GM18498 (cell line): Measurements from ENCODE around the gene MRRF.
"Not testable (repeated sequence)": the region's sequence is repeated elsewhere in the genome, so short reads cannot be mapped to it uniquely, and the experiment has no call there.

Experiments used
- ATAC-seq: cut with Tn5 transposase; IDR thresholded peaks from one replicate; pipeline ENCODE4 v1.9.1; 2021; ENCODE audit warnings: mild to moderate bottlenecking, moderate library complexity; ENCODE audit not compliant: unreplicated experiment

The MRRF gene

GRCh38 chr9:122330466-122330865 is 65.8 kb downstream of the MRRF start:
- not testable (repeated sequence) for ATAC-seq

GRCh38 chr9:122331523-122331927 is 66.8 kb downstream of the MRRF start:
- no peak for ATAC-seq

- no peak for ATAC-seq
Observed at GRCh38 chr9:122332083-122332482, 67.4 kb downstream of the MRRF start.

DNA sequence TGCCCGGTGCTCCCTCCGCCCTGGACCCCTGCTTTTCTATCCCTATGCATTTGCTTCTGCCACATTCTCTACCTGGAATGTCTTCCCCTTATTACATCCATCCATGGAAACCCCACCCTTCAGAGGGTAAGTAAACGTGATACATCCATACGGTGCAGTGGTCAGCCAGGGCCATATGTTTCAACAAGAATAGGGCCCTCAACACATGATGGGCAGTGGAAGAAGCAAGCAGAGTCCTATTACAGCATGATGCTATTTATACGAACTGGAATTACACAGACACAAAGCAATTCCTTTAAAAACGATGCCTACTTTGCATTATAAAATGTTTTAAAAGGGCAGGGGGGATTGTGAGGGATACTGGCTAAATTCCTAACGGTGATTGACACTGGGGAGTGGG is 68.0 kb downstream of the MRRF start:
- no peak for ATAC-seq

- no peak for ATAC-seq
Observed at GRCh38 chr9:122333169-122333808, 68.6 kb downstream of the MRRF start.

DNA sequence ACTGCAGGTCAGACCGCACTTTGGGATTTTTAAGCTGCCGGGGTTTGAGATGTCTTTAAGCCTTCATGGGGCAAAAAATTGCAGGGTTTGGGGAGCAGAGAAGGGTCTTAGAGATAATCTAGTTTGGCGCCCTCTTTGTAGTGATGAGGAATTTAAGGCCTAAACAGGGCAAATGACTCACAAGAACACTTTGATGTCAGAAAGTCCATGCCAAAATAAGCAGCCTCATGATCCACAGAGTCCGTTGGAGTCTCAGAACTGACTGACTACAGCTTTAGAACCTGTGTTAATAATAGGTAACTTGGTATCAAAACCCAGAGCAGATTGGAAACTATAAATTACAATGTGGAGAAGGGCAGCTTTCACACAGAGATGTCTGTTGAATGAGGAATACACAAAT is 70.2 kb downstream of the MRRF start:
- ATAC-seq = no peak

- ATAC-seq = no peak
Observed at GRCh38 chr9:122336189-122336588, 71.5 kb downstream of the MRRF start.

DNA sequence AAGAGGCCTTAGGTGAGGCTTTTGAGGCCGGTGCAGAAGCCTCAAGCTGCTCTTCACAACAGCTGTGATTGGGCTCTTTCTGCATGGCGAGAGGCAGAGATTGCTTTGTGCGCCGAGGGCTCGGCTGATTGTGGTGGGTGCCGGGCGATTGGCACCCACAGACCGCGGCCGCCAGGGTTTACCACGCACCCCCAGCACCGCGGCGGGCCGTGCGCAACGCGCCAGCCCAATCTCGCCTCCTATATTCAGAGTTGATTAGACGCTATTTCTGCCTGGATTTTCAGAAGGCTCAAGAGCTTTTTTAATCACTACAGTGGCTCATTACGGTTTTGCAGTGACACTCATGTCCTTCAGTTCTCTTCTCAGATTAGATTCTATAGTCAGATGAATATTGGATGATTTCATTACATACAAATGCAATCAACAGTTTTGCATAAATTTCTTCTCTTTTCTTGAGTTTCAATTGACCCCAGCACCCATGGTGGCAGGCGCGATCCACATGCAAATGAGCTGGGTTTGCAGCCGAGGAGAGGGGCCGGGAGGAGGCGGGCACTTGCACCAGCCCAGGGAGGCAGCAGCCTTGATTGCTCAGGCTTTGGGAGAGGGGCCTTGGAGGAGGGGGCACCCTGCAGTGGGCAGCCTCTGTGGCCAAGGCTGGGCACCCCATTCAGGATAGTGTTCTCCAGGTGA is 72.3 kb downstream of the MRRF start:
- no peak for ATAC-seq

DNA sequence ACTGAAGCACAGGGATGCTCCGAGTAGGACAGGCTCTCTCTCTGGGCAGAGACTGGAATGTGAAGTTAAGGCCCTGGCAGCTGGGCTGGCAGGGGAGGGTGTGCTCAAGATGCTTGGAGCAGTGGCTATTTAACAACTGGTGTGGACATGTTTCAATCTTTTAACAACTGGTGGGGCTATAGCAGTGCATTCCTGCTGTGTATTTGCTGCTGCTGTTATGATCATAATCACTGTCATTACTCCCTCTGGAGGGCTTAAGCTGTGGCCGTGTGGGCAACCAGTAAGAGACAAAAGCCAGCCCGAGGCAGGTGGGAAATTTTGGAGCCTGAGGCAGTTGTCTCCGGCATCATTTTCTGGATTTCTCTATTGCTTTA is 72.9 kb downstream of the MRRF start:
- no peak for ATAC-seq

GRCh38 chr9:122338536-122338935 is 73.9 kb downstream of the MRRF start:
- no peak for ATAC-seq

- ATAC-seq = no peak
Observed at GRCh38 chr9:122338994-122339393, 74.3 kb downstream of the MRRF start.

DNA sequence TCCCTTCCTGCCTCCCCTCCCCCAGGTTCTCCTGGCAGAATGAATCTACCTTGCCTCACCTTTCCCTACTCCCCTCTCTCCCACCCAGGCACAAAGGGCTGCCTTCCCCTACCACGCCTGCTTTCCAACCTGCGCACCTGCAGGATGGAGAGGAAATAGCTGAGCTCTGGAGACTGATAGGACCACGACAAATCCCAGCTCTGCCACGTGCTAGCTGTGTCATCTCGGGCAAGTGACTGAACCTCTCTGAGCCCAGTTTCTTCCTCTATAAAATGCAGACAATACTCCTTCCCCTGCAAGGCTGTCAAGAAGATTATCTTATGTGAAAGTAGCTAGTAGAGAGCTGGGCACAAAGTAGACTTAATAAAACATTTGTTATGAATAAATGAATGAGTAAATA is 74.9 kb downstream of the MRRF start:
- no peak for ATAC-seq

DNA sequence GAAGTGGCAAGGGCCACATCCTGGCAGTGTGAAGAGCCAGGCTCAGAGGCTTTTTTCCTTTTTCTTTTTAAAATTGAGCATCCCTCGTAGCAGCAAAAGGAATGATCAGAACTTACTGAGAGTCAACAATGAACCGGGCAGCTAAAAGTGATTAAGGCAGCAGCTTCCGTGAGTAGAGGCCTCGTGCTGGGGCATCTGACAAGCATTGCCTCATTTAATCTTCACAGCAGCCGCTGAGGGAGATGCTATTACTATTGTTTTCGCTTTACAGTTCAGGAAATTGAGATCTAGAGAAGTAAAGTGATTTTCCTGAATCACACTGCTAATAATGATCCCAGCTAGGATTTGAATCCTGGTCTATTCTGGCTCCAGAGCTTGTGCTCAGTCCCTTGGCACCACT is 75.5 kb downstream of the MRRF start:
- ATAC-seq = no peak

GRCh38 chr9:122342323-122343050 is 77.8 kb downstream of the MRRF start:
- ATAC-seq = no peak

DNA sequence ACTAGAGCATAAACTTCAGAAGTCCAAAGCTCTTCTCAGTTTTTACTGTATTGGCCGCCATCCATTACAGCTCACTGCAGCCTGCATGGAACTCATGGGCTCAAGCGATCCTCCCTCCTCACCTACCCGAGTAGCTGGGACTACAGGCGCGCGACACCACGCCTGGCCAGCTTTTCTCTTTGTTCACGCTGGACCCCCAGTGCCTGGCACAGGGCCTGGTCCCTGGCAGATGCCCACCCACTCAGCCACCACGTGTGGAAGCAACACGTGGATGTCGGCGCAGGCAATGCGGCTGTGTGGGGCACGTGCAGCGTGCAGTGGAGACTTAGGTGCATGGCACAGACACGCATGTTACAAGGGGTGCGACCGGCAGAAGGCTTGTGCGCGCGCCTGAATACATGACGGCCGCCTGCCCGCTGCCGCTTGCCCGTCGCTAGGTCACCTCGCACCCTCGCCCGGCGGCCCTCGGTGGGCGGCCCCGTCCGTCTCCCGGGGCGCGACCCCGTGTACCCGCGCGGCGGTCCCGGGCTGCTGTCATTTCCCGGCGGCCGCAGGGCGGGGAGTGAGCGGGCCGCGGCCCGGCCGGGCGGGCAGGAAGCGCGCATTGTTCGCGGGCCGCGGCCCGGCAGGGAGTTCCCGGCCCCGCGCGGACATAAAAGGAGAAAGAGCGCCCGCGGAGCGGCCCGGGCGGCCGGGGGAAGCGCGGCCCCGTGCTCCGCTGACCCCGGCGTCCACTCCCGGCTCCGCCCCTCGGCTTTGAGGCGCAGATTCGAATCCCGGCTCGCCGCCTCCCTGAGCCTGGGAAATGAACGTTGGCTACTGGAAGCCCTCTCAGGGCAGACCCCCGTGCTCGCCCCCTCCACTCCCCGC is 82.0 kb downstream of the MRRF start:
- no peak for ATAC-seq

- ATAC-seq = no peak
Observed at GRCh38 chr9:122347348-122348287, 82.9 kb downstream of the MRRF start.

GRCh38 chr9:122348288-122348777 is 83.7 kb downstream of the MRRF start:
- no peak for ATAC-seq

- no peak for ATAC-seq
Observed at GRCh38 chr9:122348791-122349190, 84.1 kb downstream of the MRRF start.

- no peak for ATAC-seq
Observed at GRCh38 chr9:122349201-122349600, 84.5 kb downstream of the MRRF start.
